Prostate gland (tissue), 2 donors: ENCODE measurements around the gene KCNG2.

Experiments used
- CTCF ChIP-seq, 4 experiments: fragments of 200-600 bp in 2 of 4; fragments of 450-650 bp in 2 of 4; sonication (generic) in 2 of 4; IDR thresholded peaks; 1 replicate in 3 of 4; 2 replicates in 1 of 4; pipeline ENCODE4 v1.5.1; 2016 to 2019; ENCODE audit warnings: antibody characterized with exemption in 4 of 4, mild to moderate bottlenecking in 2 of 4, moderate library complexity in 2 of 4
- POLR2AphosphoS5 ChIP-seq: sonication (generic); formaldehyde crosslinking; IDR thresholded peaks from one replicate; pipeline ENCODE4 v1.6.1; 2017; ENCODE audit warnings: antibody characterized with exemption

DNA sequence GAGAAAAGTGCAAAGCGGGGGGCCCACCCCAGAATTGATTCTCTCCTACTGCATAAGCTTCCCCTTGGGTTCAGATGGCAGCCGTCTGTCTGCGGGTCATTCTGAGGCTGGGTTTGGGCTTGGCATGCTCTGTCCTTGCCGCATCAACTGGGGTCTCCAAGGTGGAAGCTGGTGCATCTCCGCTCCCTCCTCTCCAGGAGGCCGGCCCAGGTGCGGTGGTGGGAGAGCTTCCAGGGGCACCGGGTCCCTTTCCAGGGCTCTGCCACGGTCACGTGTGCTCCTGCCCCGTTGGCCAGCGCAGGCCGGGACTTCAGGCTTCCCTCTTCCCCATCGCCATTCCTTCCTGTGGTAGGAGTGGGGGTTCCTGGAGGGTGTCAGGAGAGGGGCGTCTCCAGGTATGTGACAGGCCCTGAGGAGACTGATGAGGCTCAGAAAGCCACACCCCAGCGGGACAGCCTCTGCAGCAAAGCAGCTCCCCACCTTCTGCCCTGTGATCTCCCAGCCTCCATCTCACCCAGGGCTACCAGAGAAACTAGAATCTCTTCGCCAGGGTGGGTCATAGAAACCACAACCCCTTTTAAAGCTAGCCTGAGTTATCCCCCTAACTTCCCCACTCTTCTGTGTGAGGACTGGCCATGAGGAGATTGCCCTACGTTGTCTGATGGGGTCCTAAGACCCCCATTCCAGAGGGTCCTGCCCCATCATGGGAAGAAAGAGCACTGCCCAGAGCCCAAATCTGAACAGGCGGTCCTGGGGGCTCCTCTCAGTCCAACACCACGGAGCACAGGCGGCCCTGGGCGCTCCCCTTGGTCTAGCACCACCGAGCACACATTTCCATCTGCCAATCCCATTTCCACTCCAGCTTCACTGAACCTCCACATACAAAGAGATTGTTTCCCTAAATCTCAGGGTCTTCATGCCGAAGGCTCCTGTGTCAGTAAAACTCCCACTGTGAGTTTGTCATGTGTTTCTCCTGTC, 77.1 kb downstream of the KCNG2 start:
- TF ChIP-seq CTCF (IDR thresholded peaks at IDR 0.05): no peak
- TF ChIP-seq POLR2AphosphoS5: no peak
